Forelimb muscle (tissue), 1 donor: ENCODE data around the gene ZNF445. TPM values are rescaled to one million over a fixed set of nuclear protein-coding genes. Genes with fewer than 3 reads are reported as not detected.
"Not testable (repeated sequence)": the region's sequence is repeated elsewhere in the genome, so short reads cannot be mapped to it uniquely, and the experiment has no call there.

Experiments used
- DNase-seq: peaks from one replicate; pipeline ENCODE4 v3.0.0-alpha.2; 2013; ENCODE audit warnings: low read depth
- polyA plus RNA-seq: library from polyadenylated mRNA; unstranded; fragments of 120-200 nt; gene quantifications from one replicate; pipeline ENCODE4 v1.2.1, GENCODE V29; 2013; ENCODE audit not compliant: insufficient read length

ZNF445 gene
- polyA plus RNA-seq, 1 donor = 15.4 TPM

- DNase-seq = no peak
Measured at GRCh38 chr3:44400771-44401170, 76.7 kb downstream of the ZNF445 start.

- no peak for DNase-seq
Measured at GRCh38 chr3:44398853-44399252, 78.6 kb downstream of the ZNF445 start.

GRCh38 chr3:44398271-44398670 is 79.2 kb downstream of the ZNF445 start:
- DNase-seq = not testable (repeated sequence)

- DNase-seq = no peak
Measured at GRCh38 chr3:44396200-44397171, 81.0 kb downstream of the ZNF445 start.

- no peak for DNase-seq
Measured at GRCh38 chr3:44395714-44396113, 81.8 kb downstream of the ZNF445 start.

GRCh38 chr3:44392489-44392888 is 85.0 kb downstream of the ZNF445 start:
- DNase-seq = no peak

- no peak for DNase-seq
Measured at GRCh38 chr3:44387404-44387803, 90.1 kb downstream of the ZNF445 start.

Other genes with a start within 250 kb of the ZNF445 start
- gene TOPAZ1, start 235.8 kb downstream of the ZNF445 start, polyA plus RNA-seq = not detected
- gene TCAIM, start 138.9 kb downstream of the ZNF445 start, polyA plus RNA-seq = 25.0 TPM
- gene ZKSCAN7, start 77.5 kb upstream of the ZNF445 start, polyA plus RNA-seq = 6.7 TPM
- gene ZNF660, start 107.3 kb upstream of the ZNF445 start, polyA plus RNA-seq = 4.1 TPM
- gene ZNF197, start 147.4 kb upstream of the ZNF445 start, polyA plus RNA-seq = 16.6 TPM
- 6.4 TPM for gene ZNF35, start 171.1 kb upstream of the ZNF445 start, polyA plus RNA-seq
- 6.1 TPM for gene ZNF502, start 235.0 kb upstream of the ZNF445 start, polyA plus RNA-seq